T-helper 2 cell (primary cell): ENCODE results near the gene SESTD1.
A peak's percentile ranks its signal among the peaks of the same experiment; 100 is the strongest.
"Not testable (repeated sequence)": the region's sequence is repeated elsewhere in the genome, so short reads cannot be mapped to it uniquely, and the experiment has no call there.

Source experiments
- DNase-seq, 5 experiments: peaks; one replicate each; pipeline versions ENCODE4 v3.0.0 to v3.0.0-alpha.2; 2012 to 2022

The SESTD1 gene

GRCh38 chr2:179265082-179265510 lies 464 bp upstream of the SESTD1 start:
- DNase-seq = no peak

- peak in 2 of 5 experiments; percentile 12 to 39 for DNase-seq
Observed at GRCh38 chr2:179263446-179264367, 925 bp downstream of the SESTD1 start.

GRCh38 chr2:179263015-179263414 lies 1.6 kb downstream of the SESTD1 start:
- no peak for DNase-seq

GRCh38 chr2:179262077-179262660 lies 2.5 kb downstream of the SESTD1 start:
- DNase-seq = no peak

- DNase-seq = no peak
Observed at GRCh38 chr2:179261151-179261825, 3.3 kb downstream of the SESTD1 start.

GRCh38 chr2:179260224-179260623 lies 4.4 kb downstream of the SESTD1 start:
- no peak for DNase-seq

GRCh38 chr2:179255129-179255528 lies 9.5 kb downstream of the SESTD1 start:
- DNase-seq = no peak

- DNase-seq = no peak
Observed at GRCh38 chr2:179253226-179253625, 11.4 kb downstream of the SESTD1 start.

GRCh38 chr2:179252423-179252822 lies 12.2 kb downstream of the SESTD1 start:
- no peak for DNase-seq

GRCh38 chr2:179251870-179252269 lies 12.8 kb downstream of the SESTD1 start:
- DNase-seq = no peak

- no peak for DNase-seq
Observed at GRCh38 chr2:179250848-179251504, 13.7 kb downstream of the SESTD1 start.

GRCh38 chr2:179250095-179250494 lies 14.5 kb downstream of the SESTD1 start:
- no peak for DNase-seq

- no peak for DNase-seq
Observed at GRCh38 chr2:179248024-179248348, 16.6 kb downstream of the SESTD1 start.

GRCh38 chr2:179247318-179248023 lies 17.2 kb downstream of the SESTD1 start:
- DNase-seq = no peak

- DNase-seq = not testable (repeated sequence)
Observed at GRCh38 chr2:179245843-179246242, 18.8 kb downstream of the SESTD1 start.

- no peak for DNase-seq
Observed at GRCh38 chr2:179243046-179243445, 21.6 kb downstream of the SESTD1 start.

- no peak for DNase-seq
Observed at GRCh38 chr2:179240481-179241451, 23.9 kb downstream of the SESTD1 start.

- DNase-seq = no peak
Observed at GRCh38 chr2:179239838-179240237, 24.8 kb downstream of the SESTD1 start.

- DNase-seq = peak in 1 of 5 experiments; percentile 38
Observed at GRCh38 chr2:179239195-179239594, 25.4 kb downstream of the SESTD1 start.

- no peak for DNase-seq
Observed at GRCh38 chr2:179238027-179238426, 26.6 kb downstream of the SESTD1 start.
